GM11168 (cell line): ENCODE measurements around the gene CERK.

Source experiments
- in situ Hi-C: fragments of 300-500 bp; cut with MboI; formaldehyde crosslinking; loops from one replicate; pipeline ENCODE4 v1.12.0; 2022; ENCODE audit warnings: low sequenced_read_pairs; ENCODE audit not compliant: unreplicated experiment

Gene CERK

GRCh38 chr22:46669201-46669600 lies 68.9 kb downstream of the CERK start:
- in situ Hi-C loops, result no loop called here

- in situ Hi-C loops, result no loop called here
Observed at GRCh38 chr22:46668116-46668515, 69.9 kb downstream of the CERK start.

GRCh38 chr22:46667245-46667623 lies 70.8 kb downstream of the CERK start:
- in situ Hi-C loops, result no loop called here

DNA sequence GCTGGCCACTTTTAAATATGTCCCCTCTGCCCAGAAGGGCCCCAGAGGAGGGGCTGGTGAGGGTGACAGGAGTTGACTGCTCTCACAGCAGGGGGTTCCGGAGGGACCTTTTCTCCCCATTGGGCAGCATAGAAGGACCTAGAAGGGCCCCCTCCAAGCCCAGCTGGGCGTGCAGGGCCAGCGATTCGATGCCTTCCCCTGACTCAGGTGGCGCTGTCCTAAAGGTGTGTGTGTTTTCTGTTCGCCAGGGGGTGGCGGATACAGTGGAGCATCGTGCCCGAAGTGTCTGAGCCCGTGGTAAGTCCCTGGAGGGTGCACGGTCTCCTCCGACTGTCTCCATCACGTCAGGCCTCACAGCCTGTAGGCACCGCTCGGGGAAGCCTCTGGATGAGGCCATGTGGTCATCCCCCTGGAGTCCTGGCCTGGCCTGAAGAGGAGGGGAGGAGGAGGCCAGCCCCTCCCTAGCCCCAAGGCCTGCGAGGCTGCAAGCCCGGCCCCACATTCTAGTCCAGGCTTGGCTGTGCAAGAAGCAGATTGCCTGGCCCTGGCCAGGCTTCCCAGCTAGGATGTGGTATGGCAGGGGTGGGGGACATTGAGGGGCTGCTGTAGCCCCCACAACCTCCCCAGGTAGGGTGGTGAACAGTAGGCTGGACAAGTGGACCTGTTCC lies 71.3 kb downstream of the CERK start:
- in situ Hi-C loops, result no loop called here

DNA sequence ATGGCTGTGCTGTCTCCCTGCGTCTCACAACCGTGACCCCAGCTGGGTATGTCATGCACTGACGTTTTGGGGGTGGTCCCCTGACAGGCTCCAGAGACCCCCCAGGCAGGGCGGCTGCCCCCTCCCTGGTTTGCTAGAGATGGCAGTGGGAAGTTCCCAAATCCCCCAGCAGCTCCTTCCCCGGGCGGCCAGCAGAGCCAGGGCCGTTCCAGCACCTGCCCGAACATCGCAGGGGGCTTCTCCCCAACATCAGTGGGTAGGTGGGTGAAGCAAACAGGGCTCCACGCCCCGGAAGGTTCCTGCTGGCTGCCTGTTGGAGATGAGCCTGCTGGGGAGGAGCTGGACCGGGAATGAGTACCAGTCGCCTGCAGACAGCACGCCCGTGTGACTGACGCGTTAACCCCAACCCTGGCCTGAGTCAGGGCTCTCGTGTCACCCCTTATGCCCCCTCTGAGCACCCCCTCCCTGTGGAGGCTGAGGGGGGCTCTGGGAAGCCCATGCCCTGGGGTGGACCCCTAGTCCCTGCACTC lies 72.2 kb downstream of the CERK start:
- in situ Hi-C loops, result no loop called here

GRCh38 chr22:46665151-46665695 lies 72.8 kb downstream of the CERK start:
- in situ Hi-C loops, result no loop called here

GRCh38 chr22:46664301-46664855 lies 73.7 kb downstream of the CERK start:
- in situ Hi-C loops, result no loop called here

DNA sequence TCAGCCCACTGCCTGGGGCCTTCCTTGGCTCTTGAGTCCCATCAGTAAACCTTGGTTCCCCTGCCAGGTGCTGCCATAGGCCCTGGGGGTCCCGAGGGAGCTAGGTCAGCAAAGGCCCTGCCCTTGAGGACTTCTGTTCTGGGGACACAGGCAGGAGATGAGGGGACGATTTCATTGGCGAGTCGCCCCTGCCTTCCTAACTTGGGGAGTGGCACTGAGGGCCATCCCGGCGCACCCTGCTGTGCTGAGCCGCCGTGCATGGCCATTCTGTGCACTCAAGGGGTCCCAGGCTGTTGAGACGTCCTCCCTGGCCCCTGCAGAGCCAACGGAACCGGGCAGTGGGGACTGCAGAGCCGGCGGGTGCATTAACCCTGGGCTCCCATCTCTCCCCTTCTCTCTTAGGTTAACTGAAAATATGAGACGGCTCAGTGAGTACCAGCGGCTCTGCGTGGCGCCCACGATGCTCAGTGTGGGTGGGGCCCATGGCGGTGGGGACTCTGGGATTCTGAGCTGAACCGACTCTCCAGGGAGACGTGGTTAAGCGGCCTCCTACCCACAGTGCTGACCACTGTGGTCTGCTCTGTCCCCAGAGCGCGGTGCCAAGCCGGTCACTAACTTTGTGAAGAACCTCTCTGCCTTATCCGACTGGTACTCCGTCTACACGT lies 74.5 kb downstream of the CERK start:
- in situ Hi-C loops, result no loop called here

- in situ Hi-C loops, result no loop called here
Observed at GRCh38 chr22:46663001-46663400, 75.1 kb downstream of the CERK start.

DNA sequence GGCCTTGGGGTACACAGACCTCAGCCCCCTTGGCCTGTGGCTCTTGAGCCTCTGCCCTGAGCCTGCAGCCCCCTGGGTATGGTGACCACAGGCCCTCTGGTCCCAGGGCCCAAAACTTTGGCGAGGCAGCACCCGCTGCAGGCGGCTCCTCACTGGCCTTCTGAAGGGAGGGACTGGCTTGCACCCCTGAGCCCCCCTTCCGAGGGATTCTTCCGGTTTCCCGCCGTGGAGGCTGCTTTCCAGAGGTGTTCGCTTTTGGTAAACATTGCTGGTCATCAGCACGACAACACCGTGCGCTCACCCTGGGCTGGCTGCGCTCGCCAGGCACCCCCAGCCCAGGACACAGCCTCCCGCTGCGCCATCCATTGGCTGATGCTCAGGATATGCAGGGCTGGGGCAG lies 75.8 kb downstream of the CERK start:
- in situ Hi-C loops, result no loop called here

- in situ Hi-C loops, result no loop called here
Observed at GRCh38 chr22:46661221-46661851, 76.7 kb downstream of the CERK start.

DNA sequence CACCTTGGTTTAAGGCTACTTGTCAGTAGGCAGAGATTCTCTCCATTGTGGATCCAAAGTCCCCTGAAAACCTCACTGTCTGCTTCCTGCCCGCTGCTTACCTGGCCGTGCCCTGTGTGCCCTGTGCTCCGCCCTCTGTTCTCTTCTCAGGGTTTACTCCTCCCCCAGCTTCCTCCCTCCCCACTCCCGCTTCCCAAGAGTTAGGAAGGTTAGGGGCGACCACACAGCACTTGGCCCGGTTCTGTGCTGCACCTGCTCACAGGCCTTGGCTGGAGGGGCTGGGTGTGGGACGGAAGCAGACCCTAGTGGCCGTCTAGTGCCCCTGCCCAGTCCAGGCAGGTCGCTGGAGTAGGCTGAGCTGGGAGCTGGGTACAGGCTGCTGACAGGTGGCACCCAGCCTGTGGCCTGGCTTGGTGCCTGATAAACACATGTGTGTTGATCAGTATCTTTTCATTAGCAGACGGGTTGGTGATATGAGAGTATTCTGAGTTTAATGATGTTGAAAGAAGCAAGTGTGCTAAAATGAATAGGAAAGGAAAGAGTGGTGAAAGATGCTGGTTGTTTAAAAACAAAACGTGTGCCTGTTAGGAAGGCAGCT lies 77.3 kb downstream of the CERK start:
- in situ Hi-C loops, result no loop called here

DNA sequence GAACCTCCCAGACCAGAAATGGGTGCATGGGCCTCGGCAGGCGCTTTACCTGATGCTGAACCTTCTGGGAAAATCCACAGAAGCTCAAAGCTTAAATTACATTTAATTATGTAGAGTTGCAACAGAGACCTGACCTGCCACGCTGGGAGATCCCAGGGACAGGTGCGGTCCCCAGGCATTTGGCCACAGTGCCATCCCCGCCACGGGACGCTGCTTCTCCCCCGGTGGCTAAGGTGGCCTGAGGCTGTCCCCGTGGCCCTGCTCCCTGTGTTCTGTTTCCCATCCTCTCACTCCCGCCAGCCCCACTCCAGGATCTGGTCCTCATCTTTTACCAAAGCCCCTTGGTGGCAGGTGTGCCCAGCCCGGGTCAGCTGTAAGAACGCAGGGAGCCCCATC lies 78.3 kb downstream of the CERK start:
- in situ Hi-C loops, result no loop called here

DNA sequence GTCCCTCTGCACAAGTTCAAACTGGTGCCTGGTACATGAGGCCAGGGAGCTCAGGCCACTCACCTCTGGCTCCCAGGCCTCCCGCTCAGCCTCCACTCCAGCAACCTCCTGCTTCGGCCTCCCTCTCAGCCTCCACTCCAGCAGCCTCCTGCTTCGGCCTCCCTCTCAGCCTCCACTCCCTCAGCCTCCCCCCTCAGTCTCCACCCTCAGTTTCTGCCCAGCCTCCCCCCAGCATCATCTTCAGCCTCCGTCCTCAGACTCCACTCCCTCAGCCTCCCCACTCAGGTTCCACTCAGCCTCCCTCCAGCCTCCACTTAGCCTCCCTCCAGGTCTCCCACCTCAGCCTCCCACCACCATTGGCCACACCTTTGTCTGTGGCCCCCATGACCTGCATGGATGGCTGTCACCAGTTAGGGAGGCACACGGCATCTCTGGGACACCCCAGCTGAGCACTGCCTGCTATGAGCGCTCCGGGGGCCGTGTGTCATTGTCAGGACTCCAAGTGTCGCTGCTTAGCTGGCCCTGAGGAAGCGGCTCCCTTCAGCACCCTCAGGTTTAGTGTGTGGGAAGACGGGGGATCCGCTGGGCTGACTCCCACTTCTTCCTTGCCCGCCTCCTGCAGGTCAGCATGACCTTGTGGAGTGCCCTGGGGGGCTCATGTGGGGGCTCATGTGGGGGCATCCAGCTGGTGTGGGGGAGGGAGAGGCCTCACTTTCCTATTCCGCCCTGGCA lies 78.8 kb downstream of the CERK start:
- in situ Hi-C loops, result no loop called here

- in situ Hi-C loops, result no loop called here
Observed at GRCh38 chr22:46657996-46658947, 79.8 kb downstream of the CERK start.

- in situ Hi-C loops, result no loop called here
Observed at GRCh38 chr22:46657655-46657953, 80.4 kb downstream of the CERK start.

- in situ Hi-C loops, result no loop called here
Observed at GRCh38 chr22:46656856-46657654, 81.0 kb downstream of the CERK start.
